ENCODE results near the gene ABCC1.

ABCC1 gene

DNA sequence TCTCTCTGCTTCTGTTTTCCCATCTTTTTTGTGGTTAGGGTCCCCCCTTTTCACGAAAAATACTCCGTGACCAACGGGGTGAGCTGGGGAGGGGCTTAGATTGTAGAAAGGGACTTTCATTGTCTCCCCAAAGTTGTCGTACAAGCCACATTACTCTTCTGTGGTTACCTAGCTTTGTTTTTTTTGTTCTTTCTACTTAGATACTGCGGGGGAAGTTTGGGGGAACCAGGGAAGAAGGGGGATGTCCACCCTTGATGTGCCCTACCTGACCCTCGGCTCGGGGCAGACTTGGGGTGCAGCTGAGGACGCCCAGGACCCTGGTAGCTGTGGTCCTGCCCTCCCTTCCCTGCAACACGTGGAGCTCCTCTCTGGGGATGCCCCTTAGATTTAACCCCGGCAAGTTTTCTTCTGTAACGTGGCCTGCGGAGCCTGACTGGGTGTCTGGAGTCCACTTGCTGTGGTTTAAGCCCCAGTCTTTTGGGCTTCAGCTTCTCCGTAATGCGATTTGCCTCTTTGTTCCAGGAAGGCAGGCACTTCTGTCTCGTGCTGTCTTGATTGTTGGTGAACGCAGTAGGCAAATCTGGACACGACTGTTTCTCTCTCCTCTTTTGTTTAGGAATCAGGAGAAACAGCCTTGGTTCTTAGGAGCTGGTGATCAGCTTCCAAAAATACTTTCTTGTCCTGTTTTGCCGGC lies 892 bp downstream of the ABCC1 start:
- peak overlapping the region; percentile 79 for H3K4me3 ChIP-seq (ENCODE audit: low read depth, low read length)
- peak; percentile 70 for DNase-seq (ENCODE audit: low read depth)
- TF ChIP-seq POLR2A (IDR thresholded peaks at IDR 0.05; ENCODE audit: extremely low read depth, insufficient read length), result no peak
- TF ChIP-seq, protein P1, sequence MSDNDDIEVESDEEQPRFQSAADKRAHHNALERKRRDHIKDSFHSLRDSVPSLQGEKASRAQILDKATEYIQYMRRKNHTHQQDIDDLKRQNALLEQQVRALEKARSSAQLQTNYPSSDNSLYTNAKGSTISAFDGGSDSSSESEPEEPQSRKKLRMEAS (IDR thresholded peaks at IDR 0.05; ENCODE audit: low read depth, low read length), result peak; percentile 73
- TF ChIP-seq MYC (IDR thresholded peaks at IDR 0.05; ENCODE audit: low read depth, low read length), result peak; percentile 58
- TF ChIP-seq, protein P2, sequence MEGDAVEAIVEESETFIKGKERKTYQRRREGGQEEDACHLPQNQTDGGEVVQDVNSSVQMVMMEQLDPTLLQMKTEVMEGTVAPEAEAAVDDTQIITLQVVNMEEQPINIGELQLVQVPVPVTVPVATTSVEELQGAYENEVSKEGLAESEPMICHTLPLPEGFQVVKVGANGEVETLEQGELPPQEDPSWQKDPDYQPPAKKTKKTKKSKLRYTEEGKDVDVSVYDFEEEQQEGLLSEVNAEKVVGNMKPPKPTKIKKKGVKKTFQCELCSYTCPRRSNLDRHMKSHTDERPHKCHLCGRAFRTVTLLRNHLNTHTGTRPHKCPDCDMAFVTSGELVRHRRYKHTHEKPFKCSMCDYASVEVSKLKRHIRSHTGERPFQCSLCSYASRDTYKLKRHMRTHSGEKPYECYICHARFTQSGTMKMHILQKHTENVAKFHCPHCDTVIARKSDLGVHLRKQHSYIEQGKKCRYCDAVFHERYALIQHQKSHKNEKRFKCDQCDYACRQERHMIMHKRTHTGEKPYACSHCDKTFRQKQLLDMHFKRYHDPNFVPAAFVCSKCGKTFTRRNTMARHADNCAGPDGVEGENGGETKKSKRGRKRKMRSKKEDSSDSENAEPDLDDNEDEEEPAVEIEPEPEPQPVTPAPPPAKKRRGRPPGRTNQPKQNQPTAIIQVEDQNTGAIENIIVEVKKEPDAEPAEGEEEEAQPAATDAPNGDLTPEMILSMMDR (IDR thresholded peaks at IDR 0.05; ENCODE audit: low read depth, low read length), result no peak

DNA sequence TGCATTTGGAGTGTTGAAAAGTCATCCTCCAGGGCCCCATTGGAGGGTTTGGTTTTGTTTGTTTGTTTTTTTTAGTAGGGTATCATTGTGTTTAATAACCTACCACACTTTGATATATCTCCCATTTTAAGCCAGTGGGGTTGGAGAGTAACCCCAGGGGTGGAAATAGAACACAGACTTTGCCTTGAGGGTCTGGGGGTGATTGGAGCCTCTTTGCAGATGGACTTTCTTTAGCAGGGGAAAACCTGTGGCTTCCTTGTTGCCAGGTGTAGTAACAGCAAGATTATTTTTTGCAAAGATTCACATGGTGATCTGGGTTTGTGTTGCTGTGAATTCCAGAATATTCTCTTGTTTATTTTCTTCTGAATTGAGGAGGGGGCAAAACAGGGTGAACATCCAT lies 1.5 kb downstream of the ABCC1 start:
- TF ChIP-seq, protein P2 (IDR thresholded peaks at IDR 0.05; ENCODE audit: low read depth, low read length), result no peak
- TF ChIP-seq POLR2A (IDR thresholded peaks at IDR 0.05; ENCODE audit: extremely low read depth, insufficient read length) (no peak), MYC (IDR thresholded peaks at IDR 0.05; ENCODE audit: low read depth, low read length) (no peak)
- TF ChIP-seq, protein P1 (IDR thresholded peaks at IDR 0.05; ENCODE audit: low read depth, low read length), result no peak
- DNase-seq (ENCODE audit: low read depth), result no peak
- H3K4me3 ChIP-seq (ENCODE audit: low read depth, low read length), result peak overlapping the region; percentile 79

DNA sequence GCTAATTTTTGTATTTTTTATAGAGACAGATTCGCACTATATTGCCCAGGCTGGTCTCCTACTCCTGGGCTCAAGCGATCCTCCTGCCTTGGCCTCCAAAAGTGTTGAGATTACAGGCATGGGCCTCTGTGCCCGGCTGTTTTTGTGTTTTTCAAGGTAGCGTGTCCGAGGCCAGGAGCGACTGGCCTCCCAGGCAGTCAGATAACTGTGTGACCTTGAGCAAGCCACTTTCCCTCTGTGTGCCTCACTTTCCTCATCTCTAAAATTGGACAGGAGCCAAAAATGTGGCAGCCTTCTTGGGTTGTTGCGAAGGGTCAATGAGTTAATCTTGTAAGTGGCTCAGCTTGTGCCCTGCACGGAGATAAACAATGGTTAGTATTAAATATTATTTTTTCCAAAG lies 2.4 kb downstream of the ABCC1 start:
- TF ChIP-seq, protein P1 (IDR thresholded peaks at IDR 0.05; ENCODE audit: low read depth, low read length), result no peak
- TF ChIP-seq MYC (IDR thresholded peaks at IDR 0.05; ENCODE audit: low read depth, low read length) (no peak), POLR2A (IDR thresholded peaks at IDR 0.05; ENCODE audit: extremely low read depth, insufficient read length) (no peak)
- peak; percentile 24 for DNase-seq (ENCODE audit: low read depth)
- no peak overlapping the region for H3K4me3 ChIP-seq (ENCODE audit: low read depth, low read length)

DNA sequence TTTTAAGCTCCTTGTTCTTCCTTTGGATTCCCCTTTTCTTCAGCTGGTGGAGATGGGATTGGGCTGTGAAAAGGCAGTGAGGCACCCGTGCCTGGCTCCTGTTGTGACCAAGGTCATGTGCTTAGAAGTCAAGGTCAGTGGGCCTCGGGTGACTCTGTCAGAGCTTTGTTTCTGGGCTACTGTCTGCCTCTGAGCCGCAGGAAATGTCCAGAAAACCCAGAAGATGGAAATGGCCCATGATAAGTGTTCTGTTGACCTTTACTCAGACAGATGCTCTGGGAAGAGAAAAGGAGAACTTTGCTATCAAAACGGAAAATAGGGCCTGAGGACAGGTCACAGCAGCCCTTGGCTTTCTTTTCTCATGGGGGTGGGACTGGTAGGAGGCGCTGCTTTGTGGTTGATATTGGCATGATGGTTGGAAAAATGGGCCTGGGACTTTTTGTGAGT lies 2.9 kb downstream of the ABCC1 start:
- no peak overlapping the region for H3K4me3 ChIP-seq (ENCODE audit: low read depth, low read length)
- TF ChIP-seq, protein P2 (IDR thresholded peaks at IDR 0.05; ENCODE audit: low read depth, low read length), result no peak
- no peak for TF ChIP-seq MYC (IDR thresholded peaks at IDR 0.05; ENCODE audit: low read depth, low read length)
- TF ChIP-seq, protein P1 (IDR thresholded peaks at IDR 0.05; ENCODE audit: low read depth, low read length), result no peak
- no peak for TF ChIP-seq POLR2A (IDR thresholded peaks at IDR 0.05; ENCODE audit: extremely low read depth, insufficient read length)
- DNase-seq (ENCODE audit: low read depth), result no peak

DNA sequence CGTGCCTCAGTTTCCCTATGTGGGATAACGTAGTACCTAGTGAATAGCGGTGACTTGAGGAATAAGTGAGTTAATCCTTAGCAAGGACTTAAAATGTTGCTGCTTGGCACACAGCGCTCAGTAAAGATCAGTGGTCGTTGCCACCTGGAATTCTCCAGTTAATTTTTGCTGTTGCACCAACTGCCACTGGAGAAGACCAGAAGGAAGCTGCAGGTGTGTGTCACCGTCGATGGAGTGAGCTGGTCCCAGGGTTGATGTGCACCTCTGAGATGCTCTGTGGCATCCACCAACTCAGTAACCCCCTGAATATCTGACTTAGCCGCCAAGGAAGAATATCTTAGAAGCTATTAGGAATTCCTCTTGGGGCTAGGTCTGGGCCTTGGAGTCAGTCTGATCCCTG lies 4.1 kb downstream of the ABCC1 start:
- no peak overlapping the region for H3K4me3 ChIP-seq (ENCODE audit: low read depth, low read length)
- DNase-seq (ENCODE audit: low read depth), result no peak
- TF ChIP-seq MYC (IDR thresholded peaks at IDR 0.05; ENCODE audit: low read depth, low read length), result no peak
- TF ChIP-seq, protein P2 (IDR thresholded peaks at IDR 0.05; ENCODE audit: low read depth, low read length), result no peak
- TF ChIP-seq, protein P1 (IDR thresholded peaks at IDR 0.05; ENCODE audit: low read depth, low read length), result no peak
- no peak for TF ChIP-seq POLR2A (IDR thresholded peaks at IDR 0.05; ENCODE audit: extremely low read depth, insufficient read length)
